Tibial artery (tissue), 4 donors: ENCODE measurements around the gene RNASET2.

Source experiments
- DNase-seq, 2 donors: peaks; one replicate each; pipeline ENCODE4 v3.0.0-alpha.2; 2019
- H3K27ac ChIP-seq, 2 donors: fragments of 200-600 bp; sonication (generic) in 1 of 2; 1 replicate in 1 of 2; 2 replicates in 1 of 2; pipeline ENCODE4 v1.5.1; 2018 to 2019; ENCODE audit warnings: mild to moderate bottlenecking in 1 of 2
- H3K27me3 ChIP-seq, 2 donors: fragments of 200-600 bp; sonication (generic) in 1 of 2; one replicate each; pipeline versions ENCODE4 v1.5.1 to v1.6.0; 2016 to 2019
- H3K36me3 ChIP-seq, 3 donors: fragments of 200-600 bp; sonication (generic) in 2 of 3; one replicate each; pipeline ENCODE4 v1.5.1; 2016 to 2019; ENCODE audit warnings: mild to moderate bottlenecking in 2 of 3
- H3K4me1 ChIP-seq, 4 donors: fragments of 200-600 bp; sonication (generic) in 2 of 4; 1 replicate in 3 of 4; 2 replicates in 1 of 4; pipeline ENCODE4 v1.5.1; 2016 to 2019
- H3K4me3 ChIP-seq, 2 donors: fragments of 200-600 bp; sonication (generic) in 1 of 2; 1 replicate in 1 of 2; 2 replicates in 1 of 2; pipeline ENCODE4 v1.5.1; 2018 to 2019; ENCODE audit warnings: mild to moderate bottlenecking in 2 of 2
- H3K9me3 ChIP-seq, 3 donors: fragments of 200-600 bp; sonication (generic) in 1 of 3; one replicate each; pipeline ENCODE4 v1.5.1; 2016 to 2019
- CTCF ChIP-seq, 2 experiments: fragments of 200-600 bp in 1 of 2; fragments of 450-650 bp in 1 of 2; IDR thresholded peaks; one replicate each; pipeline ENCODE4 v1.5.1; 2017 to 2019; ENCODE audit warnings: antibody characterized with exemption in 2 of 2, mild to moderate bottlenecking in 1 of 2, moderate library complexity in 1 of 2
- intact Hi-C: fragments of 100-400 bp; cut with DNase I; formaldehyde crosslinking; loops from one replicate; pipeline ENCODE4 v1.15.0; 2023; ENCODE audit warnings: low total_unique reads

RNASET2 gene

GRCh38 chr6:166954118-166954713 lies 2.1 kb downstream of the RNASET2 start:
- intact Hi-C loops, result no loop called here
- DNase-seq, result no peak
- Histone ChIP-seq H3K4me3 (no peak overlapping the region), H3K9me3 (no peaks in the 10 kb centered on the region), H3K4me1 (peaks cover 0 to 17% (median 14%) of the 10 kb centered on the region in 4 donors), H3K27ac (no peak overlapping the region), H3K27me3 (no peaks in the 10 kb centered on the region), H3K36me3 (peaks cover 0 to 24% (median 0%) of the 10 kb centered on the region in 3 donors)
- no peak for TF ChIP-seq CTCF (IDR thresholded peaks at IDR 0.05)

- H3K27me3 ChIP-seq, result no peaks in the 10 kb centered on the region
- H3K27ac ChIP-seq, result no peak overlapping the region
Observed at GRCh38 chr6:166952567-166953486, 3.5 kb downstream of the RNASET2 start.

GRCh38 chr6:166952121-166952520 lies 4.2 kb downstream of the RNASET2 start:
- H3K27me3 ChIP-seq, result no peaks in the 10 kb centered on the region
- intact Hi-C loops, result no loop called here
- DNase-seq, result no peak
- H3K27ac ChIP-seq, result no peak overlapping the region
- H3K4me1 ChIP-seq, result peaks cover 0 to 12% (median 9%) of the 10 kb centered on the region in 4 donors
- H3K36me3 ChIP-seq, result peaks cover 0 to 36% (median 0%) of the 10 kb centered on the region in 3 donors
- H3K4me3 ChIP-seq, result no peak overlapping the region
- TF ChIP-seq CTCF (IDR thresholded peaks at IDR 0.05), result no peak
- no peaks in the 10 kb centered on the region for H3K9me3 ChIP-seq

More at GRCh38 chr6:166952567-166953486, 3.5 kb downstream of the RNASET2 start:
- Histone ChIP-seq H3K9me3 (no peaks in the 10 kb centered on the region), H3K4me1 (peaks cover 0 to 17% (median 14%) of the 10 kb centered on the region in 4 donors), H3K36me3 (peaks cover 0 to 29% (median 0%) of the 10 kb centered on the region in 3 donors), H3K4me3 (no peak overlapping the region)
- no peak for DNase-seq
- no peak for TF ChIP-seq CTCF (IDR thresholded peaks at IDR 0.05)
- intact Hi-C loops, result no loop called here

- no peak overlapping the region for H3K27ac ChIP-seq
- intact Hi-C loops, result no loop called here
Observed at GRCh38 chr6:166951670-166952060, 4.7 kb downstream of the RNASET2 start.

More at GRCh38 chr6:166951670-166952060, 4.7 kb downstream of the RNASET2 start:
- H3K4me1 ChIP-seq, result peaks cover 0 to 11% (median 7%) of the 10 kb centered on the region in 4 donors
- no peak overlapping the region for H3K4me3 ChIP-seq
- no peaks in the 10 kb centered on the region for H3K27me3 ChIP-seq
- no peak for TF ChIP-seq CTCF (IDR thresholded peaks at IDR 0.05)
- DNase-seq, result no peak
- no peaks in the 10 kb centered on the region for H3K9me3 ChIP-seq
- H3K36me3 ChIP-seq, result peaks cover 0 to 40% (median 0%) of the 10 kb centered on the region in 3 donors
